GM12878 (cell line): ENCODE measurements around the gene GALR3. TPM values are rescaled to one million over a fixed set of nuclear protein-coding genes. Genes with fewer than 3 reads are reported as not detected.
A peak's percentile ranks its signal among the peaks of the same experiment; 100 is the strongest.

Source experiments
- ATF3 ChIP-seq: IDR thresholded peaks from 2 replicates; pipeline ENCODE4 v1.6.1; 2011; ENCODE audit warnings: low read depth, mild to moderate bottlenecking, low read length, moderate library complexity, borderline replicate concordance; ENCODE audit errors: extremely low read depth
- BMI1 ChIP-seq: fragments of 450-650 bp; IDR thresholded peaks from 2 replicates; pipeline ENCODE4 v1.6.1; 2016; ENCODE audit warnings: mild to moderate bottlenecking, moderate library complexity, borderline replicate concordance
- CBX3 ChIP-seq: fragments of 200-600 bp; sonication (generic); IDR thresholded peaks from 2 replicates; pipeline ENCODE4 v1.6.1; 2016; ENCODE audit warnings: low read depth, borderline replicate concordance
- CEBPB ChIP-seq, 2 experiments: fragments of 150-350 bp in 1 of 2; IDR thresholded peaks; 2 replicates each; pipeline ENCODE4 v1.6.1; 2012 to 2014; ENCODE audit warnings: low read depth in 2 of 2, low read length in 2 of 2, borderline replicate concordance in 1 of 2, inconsistent platforms in 1 of 2
- EED ChIP-seq: sonication (generic); IDR thresholded peaks from 2 replicates; pipeline ENCODE4 v1.6.1; 2016; ENCODE audit warnings: antibody characterized with exemption, low read depth
- EGR1 ChIP-seq, 2 experiments: IDR thresholded peaks; 1 replicate in 1 of 2; 2 replicates in 1 of 2; pipeline ENCODE4 v1.6.1; 2011 to 2012; ENCODE audit warnings: low read depth in 2 of 2, low read length in 2 of 2, borderline replicate concordance in 1 of 2, mild to moderate bottlenecking in 1 of 2, moderate library complexity in 1 of 2
- ETV6 ChIP-seq, 2 experiments: fragments of 450-650 bp in 1 of 2; IDR thresholded peaks in 1 of 2; conservative IDR thresholded peaks in 1 of 2; 2 replicates each; pipeline ENCODE4 v1.6.1; 2014; ENCODE audit warnings: antibody characterized with exemption in 1 of 2, borderline replicate concordance in 1 of 2, low read depth in 1 of 2, mild to moderate bottlenecking in 1 of 2, moderate library complexity in 1 of 2
- IKZF1 ChIP-seq: fragments of 450-650 bp; conservative IDR thresholded peaks from 2 replicates; pipeline ENCODE4 v1.6.1; 2017; ENCODE audit warnings: antibody characterized with exemption, mild to moderate bottlenecking
- MEF2B ChIP-seq: fragments of 450-650 bp; IDR thresholded peaks from 2 replicates; pipeline ENCODE4 v1.6.1; 2018; ENCODE audit warnings: mild to moderate bottlenecking, moderate library complexity; ENCODE audit not compliant: partially characterized antibody, poor library complexity, severe bottlenecking
- MXI1 ChIP-seq: fragments of 150-350 bp; IDR thresholded peaks from 2 replicates; pipeline ENCODE4 v1.6.1; 2011; ENCODE audit warnings: low read depth, mild to moderate bottlenecking, inconsistent platforms, low read length, improper control_type of control experiment
- NFIC ChIP-seq: IDR thresholded peaks from 2 replicates; pipeline ENCODE4 v1.6.1; 2012; ENCODE audit warnings: low read depth, mild to moderate bottlenecking, inconsistent platforms, low read length, moderate library complexity
- POLR2AphosphoS2 ChIP-seq: IDR thresholded peaks from 2 replicates; pipeline ENCODE4 v1.6.1; 2011; ENCODE audit warnings: low read depth, mild to moderate bottlenecking, low read length, improper control_type of control experiment, moderate library complexity
- RELA ChIP-seq: fragments of 450-650 bp; IDR thresholded peaks from 2 replicates; pipeline ENCODE4 v1.8.0; 2014; ENCODE audit warnings: borderline replicate concordance; ENCODE audit not compliant: partially characterized antibody
- REST ChIP-seq: IDR thresholded peaks from 2 replicates; pipeline ENCODE4 v1.6.1; 2012; ENCODE audit warnings: mild to moderate bottlenecking, low read depth, low read length
- RUNX3 ChIP-seq: IDR thresholded peaks from 2 replicates; pipeline ENCODE4 v1.6.1; 2012; ENCODE audit warnings: low read length, inconsistent platforms
- SMARCA5 ChIP-seq: fragments of 450-650 bp; IDR thresholded peaks from 2 replicates; pipeline ENCODE4 v1.6.1; 2017; ENCODE audit warnings: mild to moderate bottlenecking
- ZNF207 ChIP-seq: fragments of 450-650 bp; IDR thresholded peaks from 2 replicates; pipeline ENCODE4 v1.6.1; 2014; ENCODE audit warnings: antibody characterized with exemption, mild to moderate bottlenecking, borderline replicate concordance
- ZNF274 ChIP-seq: IDR thresholded peaks from one replicate; pipeline ENCODE4 v1.8.0; 2011; ENCODE audit not compliant: insufficient read length, insufficient read depth
- ZNF592 ChIP-seq: fragments of 450-650 bp; IDR thresholded peaks from 2 replicates; pipeline ENCODE4 v1.6.1; 2017; ENCODE audit warnings: mild to moderate bottlenecking, moderate library complexity
- polyA plus RNA-seq, 11 experiments: library from polyadenylated mRNA; depleted of rRNA in 4 of 11; unstranded in 6 of 11; stranded (reverse) in 5 of 11; fragments of >200 nt; fragmentation: Nextera tagmentation in 4 of 11; fragmentation: Illumina TruSeq in 1 of 11; extraction: Ambion mirVana in 4 of 11; extraction: Trizol in 1 of 11; gene quantifications; 1 replicate in 1 of 11; 2 replicates in 10 of 11; pipeline versions ENCODE4 v1.2.1 to v1.2.3, GENCODE V29; 2011 to 2016; ENCODE audit warnings: inconsistent platforms in 2 of 11, missing spikeins in 2 of 11, low read depth in 1 of 11
- total RNA-seq, 4 experiments: library from RNA; depleted of rRNA in 3 of 4; stranded (reverse); fragments of >200 nt in 3 of 4; fragmentation: Illumina TruSeq in 1 of 4; extraction: Trizol in 1 of 4; gene quantifications; 2 replicates each; pipeline versions ENCODE4 v1.2.1 to v1.2.3, GENCODE V29; 2013 to 2021

The GALR3 gene
- total and polyA plus RNA-seq, 10 of the 15 experiments (the other 5 are each of a cell fraction or from before 2014, with no cell fraction given) = not detected

- TF ChIP-seq ZNF592 = peak; percentile 44; the same call in 1 of the 2 replicates
- TF ChIP-seq ZNF274 = no peak
- TF ChIP-seq NFIC = no peak
- no peak for TF ChIP-seq RUNX3
- TF ChIP-seq ETV6 (conservative IDR thresholded peaks at IDR 0.05 in 1 of 2, IDR thresholded peaks at IDR 0.05 in 1 of 2; ENCODE audit: borderline replicate concordance in 1 of 2, low read depth in 1 of 2) = no peak
- TF ChIP-seq POLR2AphosphoS2 = 0 out of 2 replicates have a peak, but pooled peaks have one; percentile 11
- no peak for TF ChIP-seq EGR1 (IDR thresholded peaks at IDR 0.05; ENCODE audit: borderline replicate concordance in 1 of 2, low read depth in 2 of 2, low read length in 2 of 2)
- no peak for TF ChIP-seq MEF2B
- TF ChIP-seq SMARCA5 = peak; percentile 85
- TF ChIP-seq REST = no peak
- TF ChIP-seq CEBPB (IDR thresholded peaks at IDR 0.05; ENCODE audit: borderline replicate concordance in 1 of 2, low read depth in 2 of 2, low read length in 2 of 2) = no peak
- TF ChIP-seq IKZF1 = 0 out of 2 replicates have a peak, but pooled peaks have one; percentile 18
- no peak for TF ChIP-seq RELA
- no peak for TF ChIP-seq EED
- TF ChIP-seq BMI1 = no peak
- no peak for TF ChIP-seq ZNF207
- no peak for TF ChIP-seq CBX3
- TF ChIP-seq MXI1 = no peak
- no peak for TF ChIP-seq ATF3
Observed at GRCh38 chr22:37817705-37818408, 5.3 kb upstream of the GALR3 start (continued).
